NCI-H1417 treated with DMSO at 0.1 percent for 48 hours (cell line): Measurements from ENCODE around the gene MUC20.
"Not testable (repeated sequence)": the region's sequence is repeated elsewhere in the genome, so short reads cannot be mapped to it uniquely, and the experiment has no call there.

Experiments used
- DNase-seq: peaks from one replicate; lab custom pipeline; 2025; lab: John Stamatoyannopoulos, UW

MUC20 gene

DNA sequence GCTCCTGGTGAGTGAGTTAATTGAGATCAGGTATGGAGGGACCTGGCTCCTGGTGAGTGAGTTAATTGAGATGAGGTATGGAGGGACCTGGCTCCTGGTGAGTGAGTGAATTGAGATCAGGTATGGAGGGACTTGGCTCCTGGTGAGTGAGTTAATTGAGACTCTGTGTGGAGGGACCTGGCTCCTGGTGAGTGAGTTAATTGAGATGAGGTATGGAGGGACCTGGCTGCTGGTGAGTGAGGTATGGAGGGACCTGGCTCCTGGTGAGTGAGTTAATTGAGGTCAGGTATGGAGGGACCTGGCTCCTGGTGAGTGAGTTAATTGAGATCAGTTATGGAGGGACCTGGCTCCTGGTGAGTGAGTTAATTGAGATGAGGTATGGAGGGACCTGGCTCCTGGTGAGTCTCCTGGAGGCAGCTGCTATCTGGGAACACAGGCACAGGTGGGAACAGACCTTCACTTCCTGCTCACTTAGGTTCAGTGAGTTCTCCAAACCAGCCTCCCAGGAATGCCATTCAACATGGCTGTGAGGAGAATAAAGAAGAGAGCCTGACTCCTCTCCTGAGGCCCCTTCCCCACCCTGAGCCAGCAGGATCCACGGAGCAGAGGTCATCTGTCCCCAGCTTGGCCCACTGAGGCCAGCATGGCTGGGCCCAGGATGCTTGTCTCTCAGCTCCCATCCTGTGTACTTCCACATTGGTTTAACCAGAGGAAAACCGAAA lies 9.5 kb upstream of the MUC20 start:
- DNase-seq, result not testable (repeated sequence)

DNA sequence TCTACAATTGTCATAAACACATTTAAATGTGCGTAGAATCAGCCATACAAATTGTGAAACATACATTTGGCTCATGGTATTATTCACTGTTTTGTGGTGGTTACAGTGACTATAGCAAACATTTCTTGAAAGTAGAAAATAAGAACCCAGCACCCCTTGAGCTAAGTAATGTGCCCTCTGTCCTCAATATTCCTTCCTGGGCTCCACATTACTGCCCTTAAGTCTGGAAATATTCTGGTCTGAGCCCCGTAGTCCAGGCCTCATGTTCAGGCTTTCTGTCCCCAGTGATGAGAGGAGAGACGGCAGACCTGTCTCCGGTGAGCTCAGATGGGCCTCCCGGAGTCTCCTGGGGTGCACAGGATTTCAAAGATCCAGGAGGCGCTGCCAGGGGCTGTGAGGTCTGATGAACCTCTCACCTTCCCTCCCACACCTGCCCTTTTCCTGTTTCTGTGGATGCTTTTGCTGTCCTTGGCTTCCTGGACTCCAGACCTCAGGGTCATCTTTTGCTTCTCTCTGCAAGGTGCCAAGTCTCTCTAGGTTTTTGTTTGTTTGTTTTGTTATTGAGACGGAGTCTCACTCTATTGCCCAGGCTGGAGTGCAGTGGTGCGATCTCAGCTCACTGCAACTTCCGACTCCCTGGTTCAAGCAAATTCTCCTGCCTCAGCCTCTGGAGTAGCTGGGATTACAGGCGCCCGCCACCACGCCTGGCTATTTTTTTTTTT lies 8.8 kb upstream of the MUC20 start:
- DNase-seq, result no peak

DNA sequence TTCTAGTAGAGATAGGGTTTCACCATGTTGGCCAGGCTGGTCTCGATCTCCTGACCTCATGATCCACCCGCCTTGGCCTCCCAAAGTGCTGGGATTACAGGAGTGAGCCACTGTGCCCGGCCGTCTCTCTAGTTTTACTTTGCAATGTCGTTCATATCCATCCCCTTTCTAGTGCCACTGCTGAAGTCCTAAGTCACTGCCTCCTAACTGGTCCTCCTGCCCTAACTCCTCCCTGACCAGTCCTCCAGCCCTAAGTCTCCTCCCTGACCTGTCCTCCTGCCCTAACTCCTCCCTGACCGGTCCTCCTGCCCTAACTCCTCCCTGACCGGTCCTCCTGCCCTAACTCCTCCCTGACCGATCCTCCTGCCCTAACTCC lies 8.3 kb upstream of the MUC20 start:
- not testable (repeated sequence) for DNase-seq

DNA sequence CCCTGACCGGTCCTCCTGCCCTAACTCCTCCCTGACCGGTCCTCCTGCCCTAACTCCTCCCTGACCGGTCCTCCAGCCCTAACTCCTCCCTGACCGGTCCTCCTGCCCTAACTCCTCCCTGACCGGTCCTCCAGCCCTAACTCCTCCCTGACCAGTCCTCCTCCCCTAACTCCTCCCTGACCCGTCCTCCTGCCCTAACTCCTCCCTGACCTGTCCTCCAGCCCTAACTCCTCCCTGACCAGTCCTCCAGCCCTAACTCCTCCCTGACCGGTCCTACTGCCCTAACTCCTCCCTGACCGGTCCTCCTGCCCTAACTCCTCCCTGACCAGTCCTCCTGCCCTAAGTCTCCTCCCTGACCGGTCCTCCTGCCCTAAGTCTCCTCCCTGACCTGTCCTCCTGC lies 7.6 kb upstream of the MUC20 start:
- DNase-seq, result not testable (repeated sequence)

DNA sequence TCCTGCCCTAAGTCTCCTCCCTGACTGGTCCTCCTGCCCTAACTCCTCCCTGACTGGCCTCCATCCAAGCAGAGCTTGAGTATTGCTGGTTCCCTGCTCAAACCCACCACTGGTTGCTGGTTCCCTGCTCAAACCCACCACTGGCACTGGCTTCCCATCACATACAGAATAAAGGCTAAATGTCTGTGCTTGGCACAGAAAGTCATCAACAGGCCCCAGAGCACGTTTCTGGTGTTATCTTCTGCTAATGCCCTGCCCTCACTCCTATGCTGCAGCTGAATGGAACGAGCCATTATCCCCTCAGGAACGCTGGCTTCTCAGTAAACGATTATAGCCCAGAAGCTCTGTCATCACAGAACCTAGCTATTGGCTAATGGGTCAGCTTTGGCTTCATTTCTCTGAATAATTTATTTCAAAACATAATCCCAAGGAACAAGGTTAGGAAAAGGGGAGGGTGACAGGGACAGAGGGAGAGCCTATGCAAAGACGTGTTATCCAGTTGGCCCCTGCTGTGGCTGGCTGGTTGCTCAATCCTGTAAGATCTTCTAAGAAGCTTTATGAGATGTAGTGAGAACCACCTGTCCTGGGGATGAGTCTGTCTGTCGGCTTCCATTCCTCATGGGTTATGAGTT lies 6.3 kb upstream of the MUC20 start:
- no peak for DNase-seq

DNA sequence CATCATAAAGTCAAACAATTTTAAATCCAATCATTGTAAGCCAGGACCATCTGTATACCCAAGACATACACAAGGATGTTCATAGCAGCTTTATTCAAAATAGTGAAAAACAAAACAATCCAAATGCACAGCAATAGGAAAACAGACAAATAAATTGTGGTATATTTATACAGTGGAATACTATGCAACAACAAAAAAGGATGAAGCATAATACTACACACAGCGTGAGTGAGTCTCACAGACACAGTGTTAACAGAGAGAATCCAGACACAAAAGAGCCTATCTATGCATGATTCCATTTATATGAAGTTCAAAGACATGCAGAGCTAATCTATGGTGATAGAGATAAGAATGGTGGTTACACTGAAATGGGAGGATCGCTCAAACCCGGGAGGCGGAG lies 5.6 kb upstream of the MUC20 start:
- DNase-seq, result no peak

DNA sequence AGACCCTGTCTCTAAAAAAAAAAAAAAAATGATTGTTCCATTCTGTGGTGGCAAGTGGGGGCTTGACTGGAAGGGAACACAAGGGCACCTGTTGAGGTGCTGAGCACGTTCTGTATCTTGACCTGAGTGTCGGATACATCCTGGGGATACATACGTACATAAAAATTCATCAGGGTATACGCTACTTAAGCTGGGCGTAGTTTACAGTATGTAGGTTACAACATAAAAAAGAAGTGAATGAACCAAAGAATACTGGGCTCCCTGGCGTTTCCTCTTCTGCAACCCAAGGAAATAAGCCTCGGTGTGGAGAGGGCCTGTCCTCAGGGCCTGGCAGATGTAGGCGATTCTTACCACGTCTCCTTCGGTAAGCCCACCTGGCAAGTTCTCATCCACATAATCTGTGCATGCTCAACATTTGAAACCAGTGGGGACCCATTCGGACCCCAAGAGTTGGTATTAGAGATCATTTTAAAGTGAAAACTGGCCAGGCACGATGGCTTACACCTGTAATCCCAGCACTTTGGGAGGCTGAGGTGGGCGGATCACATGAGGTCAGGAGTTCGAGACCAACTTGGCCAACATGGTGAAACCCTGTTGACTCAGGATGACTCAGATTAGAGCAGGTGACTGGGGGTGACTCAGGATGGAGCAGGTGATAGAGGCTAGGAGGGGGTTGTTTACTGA lies 5.1 kb upstream of the MUC20 start:
- DNase-seq, result no peak

DNA sequence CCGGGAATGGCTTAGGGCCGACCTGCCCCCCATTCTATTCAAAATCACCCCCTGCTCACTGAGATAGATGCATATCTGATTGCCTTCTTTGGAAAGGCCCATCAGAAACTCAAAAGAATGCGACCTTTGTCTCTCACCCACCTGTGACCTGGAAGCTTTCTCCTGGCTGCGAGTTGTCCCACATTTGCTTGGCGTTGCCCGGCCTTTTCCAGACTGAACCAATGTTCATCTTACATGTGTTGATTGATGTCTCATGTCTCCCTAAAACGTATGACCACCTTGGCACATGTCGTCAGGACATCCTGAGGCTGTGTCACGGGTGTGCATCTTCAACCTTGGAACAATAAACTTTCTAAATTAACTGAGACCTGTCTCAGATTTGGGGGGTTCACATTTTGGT lies 3.4 kb upstream of the MUC20 start:
- DNase-seq, result no peak

DNA sequence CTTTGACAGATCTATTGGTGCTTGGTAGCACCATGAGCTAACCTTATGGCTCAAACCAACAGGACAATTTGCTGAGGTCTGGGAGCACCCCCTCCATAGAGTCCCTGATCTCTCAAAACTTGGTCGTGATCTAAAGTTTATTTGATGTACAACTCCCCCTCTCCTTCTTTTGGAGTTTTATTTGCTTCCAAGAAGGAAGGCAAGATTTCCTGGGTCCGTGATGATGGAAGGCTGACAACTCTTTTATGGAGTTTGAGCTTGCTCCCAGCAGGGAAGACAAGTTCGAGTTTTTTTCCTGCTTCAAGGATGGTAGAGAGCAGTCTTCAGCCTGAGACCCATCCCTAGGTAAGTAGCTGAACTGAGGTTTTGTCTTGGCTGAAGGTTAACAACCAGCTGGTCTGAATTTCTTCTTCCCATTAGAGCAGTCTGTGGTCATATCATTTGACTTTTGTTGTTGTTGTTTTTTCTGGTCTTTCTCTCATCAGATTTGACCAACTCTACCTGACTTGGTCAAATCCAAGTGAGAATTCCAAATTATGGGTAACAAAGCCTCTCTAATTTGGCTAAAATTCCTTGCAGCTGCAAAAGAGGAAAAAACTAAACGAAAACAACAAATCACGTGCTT lies 2.8 kb upstream of the MUC20 start:
- no peak for DNase-seq

DNA sequence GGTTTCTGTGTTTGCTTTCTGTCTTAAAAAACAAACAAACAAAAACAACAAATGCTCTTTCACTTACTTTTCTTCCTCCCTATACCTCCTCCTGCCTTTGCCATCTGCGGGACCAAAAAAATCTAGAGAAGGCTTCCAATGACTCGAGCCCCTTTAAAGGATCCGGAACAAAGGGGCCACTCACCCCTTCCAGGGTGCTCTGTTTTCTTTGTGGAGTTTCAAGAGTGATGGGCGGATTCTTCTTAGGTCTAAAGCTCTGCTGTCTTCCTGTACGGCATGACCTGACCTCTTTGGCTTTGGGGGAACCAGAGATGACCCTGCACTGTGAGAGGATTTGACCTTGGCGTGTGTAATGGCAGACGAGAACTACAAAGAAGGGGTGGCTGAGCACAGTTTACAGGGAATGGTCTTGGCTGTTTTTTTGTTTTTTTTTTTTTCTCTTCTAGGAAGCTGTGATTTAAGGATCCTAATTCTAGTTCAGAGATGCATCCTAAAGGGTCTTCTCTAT lies 2.2 kb upstream of the MUC20 start:
- DNase-seq, result no peak

DNA sequence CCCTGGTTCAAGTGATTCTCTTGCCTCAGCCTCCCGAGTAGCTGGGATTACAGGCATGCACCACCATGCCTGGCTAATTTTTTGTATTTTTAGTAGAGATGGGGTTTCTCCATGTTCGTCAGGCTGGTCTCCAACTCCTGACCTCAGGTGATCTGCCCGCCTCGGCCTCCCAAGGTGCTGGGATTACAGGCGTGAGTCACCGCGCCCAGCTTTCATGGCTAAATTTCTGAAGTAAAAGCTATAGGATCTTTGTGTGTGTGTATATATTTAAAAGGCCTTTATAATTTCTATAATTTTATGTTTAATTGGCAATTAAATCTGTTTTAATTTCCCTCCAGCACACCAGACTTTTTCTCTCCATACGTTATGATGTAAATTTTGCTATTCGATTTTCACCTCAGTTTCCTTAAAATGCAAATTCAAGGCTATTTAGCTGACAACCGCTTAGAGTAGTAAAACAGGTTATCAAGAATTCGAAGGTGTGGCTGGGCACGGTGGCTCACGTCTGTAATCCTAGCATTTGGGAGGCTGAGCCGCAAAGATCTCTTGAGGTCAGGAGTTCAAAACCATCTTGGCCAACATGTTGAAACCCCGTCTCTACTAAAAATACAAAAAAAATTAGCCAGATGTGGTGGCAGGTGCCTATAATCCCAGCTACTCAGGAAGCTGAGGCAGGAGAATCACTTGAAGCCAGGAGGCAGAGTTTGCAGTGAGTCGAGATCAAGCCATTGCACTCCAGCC lies 1.1 kb upstream of the MUC20 start:
- not testable (repeated sequence) for DNase-seq

DNA sequence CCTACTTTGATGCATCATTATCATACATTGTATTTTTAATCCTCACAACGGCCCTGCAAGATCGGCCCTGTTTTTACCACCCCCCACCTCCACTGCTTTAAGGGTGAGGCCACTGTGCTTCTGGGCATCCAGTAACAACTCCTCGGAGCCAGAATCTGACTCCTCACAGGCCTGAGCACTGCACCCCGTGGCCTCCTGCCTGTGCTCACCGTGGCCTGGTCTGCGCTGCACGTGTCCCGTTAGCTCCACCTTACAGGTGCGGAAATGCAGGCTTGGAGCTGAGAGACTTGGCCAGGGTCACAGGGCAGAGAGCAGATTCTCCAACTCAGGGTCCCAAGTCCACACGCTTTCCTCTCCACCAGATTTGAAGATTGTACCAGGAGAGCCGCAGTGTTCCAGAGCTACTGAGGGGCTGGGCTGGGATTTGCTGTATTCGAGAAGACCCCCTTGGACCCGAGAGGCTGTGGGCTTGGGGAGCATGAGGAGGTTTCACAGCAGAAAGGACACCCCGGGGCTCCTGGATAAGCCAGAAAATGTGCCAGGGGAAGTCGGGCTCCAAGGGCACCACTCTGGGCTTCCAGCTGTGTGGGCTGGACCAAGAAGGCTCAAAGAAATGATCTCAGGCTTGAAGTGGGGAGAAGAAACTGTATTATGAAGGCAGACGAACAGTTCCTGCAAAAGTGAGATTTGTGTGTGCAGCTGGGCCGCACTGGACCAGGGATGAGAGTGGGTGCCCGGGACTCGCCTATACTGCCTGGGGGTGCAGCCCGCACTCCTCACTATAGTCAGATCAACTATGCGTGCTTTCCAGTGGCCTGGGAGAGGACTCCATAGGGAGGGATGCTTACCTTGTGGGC lies 1.6 kb downstream of the MUC20 start:
- not testable (repeated sequence) for DNase-seq

DNA sequence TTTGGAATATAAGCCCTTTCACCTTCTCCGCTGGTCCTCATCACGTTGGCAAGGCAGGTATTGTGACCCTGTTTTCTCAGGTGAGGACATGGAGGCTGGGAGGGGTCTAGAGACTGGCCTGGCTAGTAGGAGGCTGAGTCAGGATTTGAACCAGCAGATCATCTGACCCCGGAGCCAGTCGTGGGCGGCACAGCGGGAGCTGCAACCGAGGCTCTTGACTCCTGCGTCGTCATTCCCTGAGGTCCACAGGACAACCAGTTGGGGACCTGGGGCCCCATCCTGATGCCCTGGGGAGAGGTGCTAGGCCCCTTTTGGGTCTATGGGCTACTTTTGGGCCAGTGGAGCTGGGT lies 2.2 kb downstream of the MUC20 start:
- not testable (repeated sequence) for DNase-seq

DNA sequence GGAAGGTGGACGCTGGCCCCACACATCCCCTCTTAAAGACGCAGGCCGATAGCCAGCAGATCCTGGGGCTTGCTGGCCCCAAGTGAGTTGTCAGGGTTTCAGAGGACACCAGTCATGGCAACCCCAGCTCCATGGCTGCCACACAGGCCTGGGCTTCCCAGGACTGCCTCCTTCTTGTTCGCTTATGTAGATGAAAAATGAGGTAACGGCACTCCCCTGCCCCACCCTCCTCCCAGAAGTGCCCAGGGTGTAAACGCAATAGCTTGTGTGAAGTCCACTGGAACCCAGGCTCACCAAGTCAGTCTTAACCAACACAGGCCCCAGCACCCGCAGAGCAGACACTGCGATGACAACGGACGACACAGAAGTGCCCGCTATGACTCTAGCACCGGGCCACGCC lies 3.6 kb downstream of the MUC20 start:
- not testable (repeated sequence) for DNase-seq

DNA sequence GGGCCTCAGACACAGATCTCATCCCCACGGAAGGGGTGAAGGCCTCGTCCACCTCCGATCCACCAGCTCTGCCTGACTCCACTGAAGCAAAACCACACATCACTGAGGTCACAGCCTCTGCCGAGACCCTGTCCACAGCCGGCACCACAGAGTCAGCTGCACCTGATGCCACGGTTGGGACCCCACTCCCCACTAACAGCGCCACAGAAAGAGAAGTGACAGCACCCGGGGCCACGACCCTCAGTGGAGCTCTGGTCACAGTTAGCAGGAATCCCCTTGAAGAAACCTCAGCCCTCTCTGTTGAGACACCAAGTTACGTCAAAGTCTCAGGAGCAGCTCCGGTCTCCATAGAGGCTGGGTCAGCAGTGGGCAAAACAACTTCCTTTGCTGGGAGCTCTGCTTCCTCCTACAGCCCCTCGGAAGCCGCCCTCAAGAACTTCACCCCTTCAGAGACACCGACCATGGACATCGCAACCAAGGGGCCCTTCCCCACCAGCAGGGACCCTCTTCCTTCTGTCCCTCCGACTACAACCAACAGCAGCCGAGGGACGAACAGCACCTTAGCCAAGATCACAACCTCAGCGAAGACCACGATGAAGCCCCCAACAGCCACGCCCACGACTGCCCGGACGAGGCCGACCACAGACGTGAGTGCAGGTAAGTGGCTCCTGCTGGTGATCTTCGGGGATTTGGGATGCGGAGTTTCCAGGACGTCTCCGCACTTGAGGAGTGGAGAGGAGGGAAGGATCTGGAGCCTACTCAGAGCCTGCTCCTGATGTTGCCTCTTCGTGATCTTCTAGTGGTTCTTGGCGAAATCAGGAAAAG lies 5.3 kb downstream of the MUC20 start:
- not testable (repeated sequence) for DNase-seq

DNA sequence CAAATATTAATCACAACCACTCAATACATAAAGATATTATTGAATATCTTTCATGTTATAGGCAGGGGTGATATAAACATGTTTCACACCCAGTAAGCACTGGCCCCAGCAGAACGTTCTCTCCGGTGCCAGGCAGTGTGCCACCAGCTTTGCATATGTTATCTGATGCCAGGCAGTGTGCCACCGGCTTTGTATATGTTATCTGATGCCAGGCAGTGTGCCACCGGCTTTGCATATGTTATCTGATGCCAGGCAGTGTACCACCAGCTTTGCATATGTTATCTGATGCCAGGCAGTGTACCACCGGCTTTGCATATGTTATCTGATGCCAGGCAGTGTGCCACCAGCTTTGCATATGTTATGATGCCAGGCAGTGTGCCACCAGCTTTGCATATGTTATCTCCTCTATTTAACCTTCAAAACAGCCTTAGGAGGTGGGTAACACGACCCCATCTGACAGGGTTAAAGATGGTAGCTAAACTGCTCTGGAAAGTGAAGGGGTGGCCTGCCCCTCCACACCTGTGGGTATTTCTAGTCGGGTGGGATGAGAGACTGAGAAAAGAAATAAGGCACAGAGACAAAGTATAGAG lies 6.9 kb downstream of the MUC20 start:
- DNase-seq, result no peak

DNA sequence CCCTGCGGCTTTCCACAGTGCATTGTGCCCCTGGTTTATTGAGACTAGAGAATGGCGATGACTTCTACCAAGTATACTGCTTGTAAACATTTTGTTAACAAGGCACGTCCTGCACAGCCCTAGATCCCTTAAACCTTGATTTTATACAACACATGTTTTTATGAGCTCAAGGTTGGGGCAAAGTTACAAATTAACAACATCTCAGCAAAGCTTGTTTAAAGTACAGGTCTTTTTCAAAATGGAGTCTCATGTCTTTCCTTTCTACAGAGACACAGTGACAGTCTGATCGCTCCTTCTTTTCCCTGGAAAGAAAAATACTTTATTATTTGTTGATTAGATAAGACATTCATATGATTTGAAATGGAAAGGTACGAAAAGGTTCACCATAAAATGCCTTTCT lies 8.0 kb downstream of the MUC20 start:
- not testable (repeated sequence) for DNase-seq

DNA sequence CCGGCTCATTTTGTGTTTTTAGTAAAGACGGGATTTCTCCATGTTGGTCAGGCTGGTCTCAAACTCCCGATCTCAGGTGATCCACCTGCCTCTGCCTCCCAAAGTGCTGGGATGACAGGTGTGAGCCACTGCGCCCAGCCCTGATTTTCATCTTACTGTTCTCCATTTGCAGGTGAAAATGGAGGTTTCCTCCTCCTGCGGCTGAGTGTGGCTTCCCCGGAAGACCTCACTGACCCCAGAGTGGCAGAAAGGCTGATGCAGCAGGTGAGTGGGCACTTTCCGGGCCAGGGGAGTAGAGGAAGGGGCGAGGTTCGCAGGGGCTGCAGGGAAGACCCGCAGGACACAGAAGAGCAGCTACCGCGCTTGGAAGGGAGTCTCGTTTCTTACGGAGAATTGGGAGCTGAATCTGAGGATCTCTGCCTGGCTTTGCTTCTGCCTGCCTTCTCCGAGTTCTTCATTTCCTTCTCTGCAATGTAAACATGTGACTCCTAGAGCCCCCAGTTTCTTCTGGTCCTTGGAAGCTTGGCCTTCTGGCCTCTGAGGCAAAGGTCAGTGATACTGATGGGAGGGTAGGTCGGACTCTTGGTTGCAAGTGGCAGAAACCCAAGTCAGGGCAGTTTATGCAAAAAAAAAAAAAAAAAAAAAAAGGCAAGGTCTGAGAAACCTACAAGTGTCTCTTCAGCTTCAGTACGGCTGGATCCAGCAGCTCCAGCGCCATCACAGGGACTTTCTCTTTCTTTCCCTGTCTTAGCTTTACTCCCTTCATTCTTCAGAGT lies 8.9 kb downstream of the MUC20 start:
- no peak for DNase-seq
